ENCODE results near the gene CDH12.
"Not testable (repeated sequence)": the region's sequence is repeated elsewhere in the genome, so short reads cannot be mapped to it uniquely, and the experiment has no call there.

CDH12 gene

GRCh38 chr5:22140418-22140817 is 712.7 kb downstream of the CDH12 start:
- not testable (repeated sequence) for DNase-seq (ENCODE audit: low spot score)

GRCh38 chr5:22139662-22140300 is 713.4 kb downstream of the CDH12 start:
- DNase-seq (ENCODE audit: low spot score), result not testable (repeated sequence)

- DNase-seq (ENCODE audit: low spot score), result no peak
Observed at GRCh38 chr5:22111320-22111719, 741.8 kb downstream of the CDH12 start.

- DNase-seq (ENCODE audit: low spot score), result no peak
Observed at GRCh38 chr5:22109315-22109714, 743.8 kb downstream of the CDH12 start.

- DNase-seq (ENCODE audit: low spot score), result no peak
Observed at GRCh38 chr5:22108545-22108944, 744.6 kb downstream of the CDH12 start.

GRCh38 chr5:22102823-22103359 is 750.3 kb downstream of the CDH12 start:
- no peak for DNase-seq (ENCODE audit: low spot score)

- DNase-seq (ENCODE audit: low spot score), result no peak
Observed at GRCh38 chr5:22088517-22088916, 764.6 kb downstream of the CDH12 start.

- no peak for DNase-seq (ENCODE audit: low spot score)
Observed at GRCh38 chr5:22079566-22079965, 773.6 kb downstream of the CDH12 start.

- no peak for DNase-seq (ENCODE audit: low spot score)
Observed at GRCh38 chr5:22079002-22079401, 774.1 kb downstream of the CDH12 start.

- DNase-seq (ENCODE audit: low spot score), result no peak
Observed at GRCh38 chr5:22076586-22076985, 776.6 kb downstream of the CDH12 start.

GRCh38 chr5:22070186-22070728 is 782.9 kb downstream of the CDH12 start:
- DNase-seq (ENCODE audit: low spot score), result no peak

GRCh38 chr5:22063717-22064116 is 789.4 kb downstream of the CDH12 start:
- no peak for DNase-seq (ENCODE audit: low spot score)

GRCh38 chr5:22058620-22059019 is 794.5 kb downstream of the CDH12 start:
- no peak for DNase-seq (ENCODE audit: low spot score)

- no peak for DNase-seq (ENCODE audit: low spot score)
Observed at GRCh38 chr5:22057012-22057411, 796.1 kb downstream of the CDH12 start.

- DNase-seq (ENCODE audit: low spot score), result no peak
Observed at GRCh38 chr5:22056601-22057000, 796.5 kb downstream of the CDH12 start.

- no peak for DNase-seq (ENCODE audit: low spot score)
Observed at GRCh38 chr5:22053195-22053594, 799.9 kb downstream of the CDH12 start.

GRCh38 chr5:22051881-22052280 is 801.3 kb downstream of the CDH12 start:
- no peak for DNase-seq (ENCODE audit: low spot score)

- DNase-seq (ENCODE audit: low spot score), result no peak
Observed at GRCh38 chr5:22050931-22051330, 802.2 kb downstream of the CDH12 start.

- no peak for DNase-seq (ENCODE audit: low spot score)
Observed at GRCh38 chr5:22044229-22044628, 808.9 kb downstream of the CDH12 start.

GRCh38 chr5:22036061-22036460 is 817.1 kb downstream of the CDH12 start:
- DNase-seq (ENCODE audit: low spot score), result no peak

- no peak for DNase-seq (ENCODE audit: low spot score)
Observed at GRCh38 chr5:22033066-22033465, 820.1 kb downstream of the CDH12 start.

GRCh38 chr5:22023784-22024183 is 829.4 kb downstream of the CDH12 start:
- no peak for DNase-seq (ENCODE audit: low spot score)

- DNase-seq (ENCODE audit: low spot score), result not testable (repeated sequence)
Observed at GRCh38 chr5:22012893-22013292, 840.3 kb downstream of the CDH12 start.

GRCh38 chr5:22010808-22011207 is 842.3 kb downstream of the CDH12 start:
- not testable (repeated sequence) for DNase-seq (ENCODE audit: low spot score)
